HL-60 (cell line): ENCODE results near the gene NDUFS5.

Experiments
- CTCF ChIP-seq: IDR thresholded peaks from one replicate; pipeline ENCODE4 v1.5.1; 2011; ENCODE audit warnings: low read length, control low read depth, inconsistent platforms; ENCODE audit not compliant: insufficient read depth
- GABPA ChIP-seq: IDR thresholded peaks from 2 replicates; pipeline ENCODE4 v1.6.1; 2012; ENCODE audit warnings: low read depth
- POLR2AphosphoS5 ChIP-seq: IDR thresholded peaks from 2 replicates; pipeline ENCODE4 v1.6.1; 2012; ENCODE audit warnings: low read depth

DNA sequence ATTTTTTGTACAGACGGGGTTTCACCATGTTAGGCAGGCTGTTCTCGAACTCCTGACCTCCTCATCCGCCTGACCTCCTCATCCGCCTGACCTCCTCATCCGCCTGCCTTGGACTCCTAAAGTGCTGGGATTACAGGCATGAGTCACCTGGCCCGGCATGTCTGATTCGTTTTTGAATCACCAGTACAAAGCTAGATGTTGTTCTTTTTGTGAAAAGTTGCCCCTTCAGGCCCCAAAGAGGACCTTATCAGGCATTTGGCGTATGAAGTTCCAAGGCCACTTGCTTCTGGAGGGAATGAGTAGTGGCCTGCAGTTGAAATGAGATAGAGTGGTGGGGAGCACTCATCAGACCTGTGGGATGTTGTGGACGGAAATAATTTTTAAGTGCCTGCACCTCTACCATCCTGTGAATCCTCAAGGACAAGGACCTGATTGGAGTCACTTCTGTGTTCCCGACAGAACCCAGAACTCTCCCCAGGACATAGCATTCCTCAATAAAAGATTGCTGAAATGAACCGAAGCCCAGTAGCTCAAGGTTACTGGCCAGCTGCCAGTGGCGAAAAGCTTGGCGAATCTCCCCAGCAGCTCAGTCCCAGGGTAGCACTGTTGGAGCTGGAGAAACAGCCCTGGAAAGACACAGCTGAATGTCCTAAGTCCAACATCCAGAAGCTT is 50.1 kb downstream of the NDUFS5 start:
- TF ChIP-seq CTCF: no peak
- no peak for TF ChIP-seq POLR2AphosphoS5
- TF ChIP-seq GABPA: no peak
